ENCODE results near the gene DOCK2. TPM values are rescaled to one million over a fixed set of nuclear protein-coding genes. Genes with fewer than 3 reads are reported as not detected.

The DOCK2 gene
- total and polyA plus RNA-seq, 2 donors (not counting 3 experiments of a cell fraction or from before 2014, with no cell fraction given) = 0.62 to 4.8 TPM

GRCh38 chr5:169777159-169777558 is 140.1 kb downstream of the DOCK2 start:
- Histone ChIP-seq H2AFZ (ENCODE audit: low read depth, low read length) (no peak overlapping the region), H3K4me2 (ENCODE audit: insufficient read depth, low read length) (no peak overlapping the region), H4K20me1 (replicated peaks; ENCODE audit: control insufficient read depth, extremely low read depth, insufficient read depth, low read length) (no peaks in the 10 kb centered on the region), H3K4me3 (replicated peaks in 1 of 3; ENCODE audit: insufficient read depth in 1 of 3, low read depth in 1 of 3, low read length in 3 of 3) (no peak overlapping the region), H3K4me1 (ENCODE audit: control insufficient read depth, extremely low read depth, insufficient read depth, low read length) (no peaks in the 10 kb centered on the region), H3K27ac (ENCODE audit: insufficient read depth, low read depth, low read length) (no peak overlapping the region), H3K9ac (replicated peaks; ENCODE audit: extremely low read depth, insufficient read depth, low read length) (no peak overlapping the region), H3K36me3 (ENCODE audit: control insufficient read depth in 2 of 2, extremely low read depth in 1 of 2, insufficient read depth in 2 of 2, low read length in 2 of 2) (no peaks in the 10 kb centered on the region), H3K27me3 (ENCODE audit: control insufficient read depth in 2 of 2, insufficient read depth in 2 of 2, low read length in 2 of 2) (no peaks in the 10 kb centered on the region), H3K9me1 (replicated peaks; ENCODE audit: control insufficient read depth, extremely low read depth, insufficient read depth, low read length) (no peaks in the 10 kb centered on the region), H3K9me3 (replicated peaks; ENCODE audit: control insufficient read depth, insufficient read depth, low read length) (no peaks in the 10 kb centered on the region), H3K79me2 (ENCODE audit: control insufficient read depth, insufficient read depth, low read length) (no peaks in the 10 kb centered on the region)
- dilution Hi-C loops (cut with MboI; ENCODE audit: extremely low pct_ligation_motif_present, low sequenced_read_pairs) (no loop called here), intact Hi-C loops (cut with micrococcal nuclease) (no loop called here)
- no peak for FAIRE-seq
- CTCF ChIA-PET = no interaction called here
- no peak for DNase-seq (ENCODE audit: low read depth, low spot score)
- POLR2A ChIA-PET = no interaction called here
- TF ChIP-seq POLR2AphosphoS5 (IDR thresholded peaks at IDR 0.05; ENCODE audit: insufficient read depth, low read depth, low read length) = no peak
- TF ChIP-seq JUN (IDR thresholded peaks at IDR 0.05; ENCODE audit: borderline replicate concordance, insufficient read depth, insufficient read length, low read depth) = no peak
- TF ChIP-seq EZH2 (IDR thresholded peaks at IDR 0.05; ENCODE audit: borderline replicate concordance, low read depth, low read length, severe bottlenecking) = no peak
- no peak for TF ChIP-seq MAX (IDR thresholded peaks at IDR 0.05; ENCODE audit: insufficient read depth, insufficient read length)
- TF ChIP-seq FOS (IDR thresholded peaks at IDR 0.05; ENCODE audit: borderline replicate concordance, insufficient read depth, low read length) = no peak
- TF ChIP-seq GATA2 (IDR thresholded peaks at IDR 0.05; ENCODE audit: insufficient read depth, insufficient read length, low read depth, low read length) = no peak
- TF ChIP-seq MYC (IDR thresholded peaks at IDR 0.05; ENCODE audit: low read depth, low read length) = no peak
- no peak for TF ChIP-seq CTCF (IDR thresholded peaks at IDR 0.05; ENCODE audit: extremely low read depth in 1 of 2, insufficient read depth in 1 of 2, low read depth in 1 of 2, low read length in 2 of 2)
- no peak for TF ChIP-seq POLR2A (IDR thresholded peaks at IDR 0.05; ENCODE audit: low read depth, low read length)
- no TSS peak for BruUV-seq (replicated peaks)
